ENCODE measurements around the gene C1QTNF9.

DNA sequence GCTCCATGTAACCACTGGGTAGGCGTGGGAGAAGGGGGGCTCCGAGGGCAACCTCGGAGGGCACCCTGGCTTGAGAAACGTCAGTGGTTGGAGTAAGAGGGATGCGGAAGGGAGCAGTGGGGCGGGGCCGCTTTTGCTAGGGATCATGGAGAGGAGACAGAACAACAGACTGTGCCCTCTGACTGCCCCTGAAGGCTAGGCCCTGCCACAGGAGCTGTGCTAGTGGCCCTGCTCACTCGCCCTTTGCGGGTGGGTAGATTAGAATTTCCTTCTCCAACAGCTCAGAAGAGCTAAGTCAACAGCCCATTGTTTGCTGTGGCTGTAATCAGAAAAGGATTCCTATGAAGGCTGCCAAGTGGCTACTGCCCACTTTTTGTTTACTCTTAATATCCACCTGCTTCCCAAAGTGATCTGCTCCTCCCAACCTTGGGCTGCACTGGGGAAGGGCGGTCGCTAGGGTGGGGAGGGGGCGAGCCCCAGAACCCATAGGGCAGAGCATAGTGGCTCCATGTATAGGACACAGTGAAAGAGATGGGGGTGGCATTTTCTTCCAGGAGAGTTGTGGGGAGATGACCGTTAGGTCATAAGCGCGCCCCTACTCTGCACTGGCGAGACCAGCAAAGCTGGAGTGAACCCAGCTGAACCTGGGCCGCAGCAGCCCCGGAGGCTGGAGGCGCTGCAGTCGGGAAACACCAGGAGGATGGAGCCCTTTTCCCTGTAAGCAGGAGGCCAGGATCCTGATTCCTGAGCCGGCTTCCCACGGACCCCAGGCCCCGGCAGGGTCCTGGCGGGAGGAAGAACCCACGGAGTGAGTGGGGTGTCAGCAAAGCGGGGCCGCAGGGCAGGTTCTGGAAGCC, 1.9 kb upstream of the C1QTNF9 start:
- no peak for TF ChIP-seq CBFB (CRISPR knock-in tag; IDR thresholded peaks at IDR 0.05; ENCODE audit: low read depth)
- TF ChIP-seq, protein P1, sequence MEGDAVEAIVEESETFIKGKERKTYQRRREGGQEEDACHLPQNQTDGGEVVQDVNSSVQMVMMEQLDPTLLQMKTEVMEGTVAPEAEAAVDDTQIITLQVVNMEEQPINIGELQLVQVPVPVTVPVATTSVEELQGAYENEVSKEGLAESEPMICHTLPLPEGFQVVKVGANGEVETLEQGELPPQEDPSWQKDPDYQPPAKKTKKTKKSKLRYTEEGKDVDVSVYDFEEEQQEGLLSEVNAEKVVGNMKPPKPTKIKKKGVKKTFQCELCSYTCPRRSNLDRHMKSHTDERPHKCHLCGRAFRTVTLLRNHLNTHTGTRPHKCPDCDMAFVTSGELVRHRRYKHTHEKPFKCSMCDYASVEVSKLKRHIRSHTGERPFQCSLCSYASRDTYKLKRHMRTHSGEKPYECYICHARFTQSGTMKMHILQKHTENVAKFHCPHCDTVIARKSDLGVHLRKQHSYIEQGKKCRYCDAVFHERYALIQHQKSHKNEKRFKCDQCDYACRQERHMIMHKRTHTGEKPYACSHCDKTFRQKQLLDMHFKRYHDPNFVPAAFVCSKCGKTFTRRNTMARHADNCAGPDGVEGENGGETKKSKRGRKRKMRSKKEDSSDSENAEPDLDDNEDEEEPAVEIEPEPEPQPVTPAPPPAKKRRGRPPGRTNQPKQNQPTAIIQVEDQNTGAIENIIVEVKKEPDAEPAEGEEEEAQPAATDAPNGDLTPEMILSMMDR (IDR thresholded peaks at IDR 0.05): no peak
- no peak for TF ChIP-seq SP1 (CRISPR knock-in tag; conservative IDR thresholded peaks at IDR 0.05)
- no peak for TF ChIP-seq ZNF396 (CRISPR knock-in tag; IDR thresholded peaks at IDR 0.05; ENCODE audit: borderline replicate concordance)
- no peak for TF ChIP-seq JUN (CRISPR knock-in tag; IDR thresholded peaks at IDR 0.05)

Data from WTC11 (cell line).